AG08395 (cell line): ENCODE results near the gene C14orf132.

Experiments
- DNase-seq: peaks from one replicate; pipeline ENCODE4 v3.0.0; 2012; ENCODE audit warnings: mixed read lengths, low spot score

The C14orf132 gene

GRCh38 chr14:96098309-96098998, 59.3 kb downstream of the C14orf132 start:
- DNase-seq = peak; percentile 76

DNA sequence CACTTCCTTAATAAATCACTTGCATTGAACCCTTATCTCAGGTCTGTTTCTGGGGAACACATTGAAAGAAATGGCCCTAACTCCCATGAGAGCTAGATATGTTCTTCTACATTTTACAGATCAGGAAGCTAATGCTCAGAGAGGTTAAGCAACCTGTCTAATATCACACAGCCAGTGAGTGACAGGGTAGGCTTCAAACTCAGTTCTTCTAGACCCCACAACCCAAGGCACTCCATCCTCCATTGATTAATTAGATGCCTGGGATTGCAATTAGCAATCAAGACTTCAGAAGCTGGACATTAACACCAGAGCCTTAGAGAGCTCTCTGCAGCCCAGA, 59.8 kb downstream of the C14orf132 start:
- no peak for DNase-seq

DNA sequence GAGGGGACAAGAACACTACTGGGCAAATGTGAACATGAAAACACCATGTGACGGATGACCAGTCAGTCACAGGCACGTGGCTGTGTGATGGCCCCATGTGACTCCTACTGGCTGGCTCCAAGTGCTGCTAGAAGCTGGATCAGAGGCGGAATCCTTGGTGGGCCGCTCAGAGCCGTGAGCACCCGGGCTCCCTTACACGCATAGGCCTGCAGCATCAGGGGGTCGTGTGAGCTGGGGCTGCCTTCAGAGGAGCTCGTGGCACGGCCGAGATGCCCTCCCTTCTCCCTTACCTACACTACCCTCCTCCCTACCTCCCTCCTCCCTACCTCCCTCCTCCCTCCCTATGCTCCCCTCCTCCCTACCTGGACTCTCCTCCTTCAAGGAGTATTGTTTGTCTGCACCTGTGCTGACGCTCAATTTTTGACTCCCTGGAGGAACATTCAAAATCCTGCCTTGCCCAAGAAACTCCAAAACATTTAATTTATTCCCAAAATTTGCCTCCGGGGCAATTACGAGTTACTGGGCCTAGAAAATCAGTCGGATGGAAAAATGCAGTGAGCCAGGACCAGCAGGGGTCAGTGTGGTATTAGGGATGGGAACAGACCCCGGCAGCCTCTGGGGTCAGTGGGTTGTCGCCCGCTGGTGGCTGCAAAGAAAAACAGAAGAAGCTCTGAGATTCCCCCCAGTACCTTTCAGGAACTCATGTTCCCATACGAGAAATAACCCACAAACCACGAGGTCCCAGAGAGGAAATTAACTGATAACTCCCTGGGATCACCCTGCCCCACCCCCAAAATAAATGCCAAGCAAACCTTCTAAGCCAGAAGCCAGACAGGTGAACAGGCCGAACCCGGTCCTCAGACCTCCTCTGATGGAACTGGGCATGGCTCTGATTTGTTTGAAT, 61.3 kb downstream of the C14orf132 start:
- DNase-seq = peak; percentile 81

DNA sequence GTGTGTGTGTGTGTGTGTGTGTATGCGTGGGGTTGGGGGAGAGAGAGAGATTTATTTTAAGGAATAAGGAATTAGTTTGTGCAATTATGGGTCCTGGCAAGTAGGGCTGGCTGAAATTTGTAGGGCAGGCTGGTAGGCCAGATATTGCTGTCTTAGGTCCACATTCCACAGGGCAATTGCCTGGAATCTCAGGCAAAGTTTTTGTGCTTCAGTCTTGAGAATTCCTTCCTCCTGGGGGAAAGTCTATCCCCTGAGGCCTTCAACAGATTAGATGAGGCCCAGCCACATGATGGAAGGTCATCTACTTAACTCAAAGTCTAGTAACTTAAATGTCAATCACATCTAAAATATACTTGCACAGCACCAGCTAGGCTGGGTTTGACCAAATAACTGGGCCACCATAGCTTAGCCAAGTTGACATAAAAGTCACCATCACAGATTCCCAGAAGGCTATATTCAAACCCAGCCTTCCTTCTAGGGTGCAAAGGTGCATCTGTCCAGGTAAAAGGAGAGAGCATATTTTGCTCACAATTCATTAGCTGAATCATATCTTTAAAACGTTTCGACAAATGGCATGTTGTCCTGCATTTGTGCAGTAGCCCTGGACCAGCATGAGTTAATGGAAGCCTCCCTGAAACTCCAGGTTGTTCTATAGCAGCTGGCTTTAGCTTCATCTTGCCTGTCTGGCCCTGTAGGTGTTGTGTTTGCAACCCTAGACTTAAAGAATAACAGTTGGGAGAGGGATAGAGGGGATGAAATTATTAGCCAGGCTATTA, 63.1 kb downstream of the C14orf132 start:
- no peak for DNase-seq

GRCh38 chr14:96103075-96103474, 63.9 kb downstream of the C14orf132 start:
- no peak for DNase-seq

- DNase-seq = no peak
Measured at GRCh38 chr14:96103560-96104460, 64.6 kb downstream of the C14orf132 start.

DNA sequence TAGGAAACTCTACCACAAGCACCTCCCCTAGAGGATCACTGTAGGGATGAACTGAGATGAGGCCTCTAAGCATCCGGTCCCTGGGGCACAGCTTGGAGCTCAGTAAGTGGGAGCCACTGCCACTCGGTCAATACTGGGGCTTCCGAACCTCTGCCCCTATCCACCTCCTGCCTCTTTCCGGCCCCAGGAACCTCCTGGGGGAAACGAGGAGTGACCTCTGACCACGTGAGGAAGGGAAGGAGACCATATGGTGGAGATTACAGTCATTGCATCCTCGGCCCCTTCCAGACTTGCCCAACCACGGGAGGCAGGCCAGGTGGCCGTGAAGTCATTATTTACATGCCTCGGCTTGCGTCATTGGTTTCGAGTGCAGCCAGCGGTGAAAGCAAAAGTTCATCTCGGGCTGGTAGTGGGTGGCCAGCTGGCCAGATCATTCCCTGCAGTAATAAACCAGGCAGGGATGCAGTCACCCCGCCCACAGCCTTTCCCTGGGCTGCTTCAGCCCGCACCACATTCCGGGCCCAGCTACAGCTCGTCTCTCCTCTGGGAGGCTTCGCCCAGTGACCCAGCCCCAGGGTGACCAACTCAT, 65.4 kb downstream of the C14orf132 start:
- DNase-seq = peak; percentile 98

DNA sequence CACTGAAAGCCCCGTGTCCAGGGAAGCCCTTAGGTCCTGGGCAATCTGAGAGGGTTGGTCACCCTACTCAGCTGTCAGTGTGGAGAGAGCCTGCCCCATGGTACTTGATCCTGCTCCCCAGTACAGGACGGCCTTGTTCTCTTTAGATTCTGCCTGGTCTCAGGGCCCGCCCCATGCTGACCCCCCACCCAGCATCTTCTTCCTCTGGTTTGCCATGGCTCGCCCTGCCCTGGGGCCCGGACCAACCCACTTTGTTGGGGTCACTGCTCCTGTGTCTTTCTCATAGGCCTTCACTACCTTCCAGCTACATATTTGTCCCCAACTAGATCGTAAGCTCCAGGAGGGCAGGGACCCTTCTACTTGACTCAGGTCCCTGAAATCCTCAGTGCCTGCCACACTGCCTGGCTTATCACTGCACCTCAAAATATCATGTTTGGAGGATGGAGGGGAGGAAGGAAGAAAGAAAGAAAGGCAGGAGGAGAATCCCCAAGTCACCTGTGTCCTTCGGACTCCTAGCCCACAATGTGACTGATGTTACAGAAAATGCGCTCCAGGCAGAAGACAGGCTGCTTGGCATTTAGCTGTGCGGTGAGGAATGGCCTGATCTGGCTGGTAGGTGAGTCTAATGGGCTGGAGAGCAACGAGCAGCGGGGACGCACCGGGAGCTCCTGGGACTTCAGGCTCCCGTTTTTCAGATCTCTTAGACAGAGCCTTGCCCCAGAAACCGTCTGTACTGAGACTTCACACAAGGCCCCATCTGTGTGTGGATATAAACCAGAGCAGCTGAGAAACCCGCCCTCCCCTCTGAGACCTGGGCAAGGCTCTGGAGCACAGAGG, 66.1 kb downstream of the C14orf132 start:
- no peak for DNase-seq

- no peak for DNase-seq
Measured at GRCh38 chr14:96105926-96106441, 66.8 kb downstream of the C14orf132 start.

DNA sequence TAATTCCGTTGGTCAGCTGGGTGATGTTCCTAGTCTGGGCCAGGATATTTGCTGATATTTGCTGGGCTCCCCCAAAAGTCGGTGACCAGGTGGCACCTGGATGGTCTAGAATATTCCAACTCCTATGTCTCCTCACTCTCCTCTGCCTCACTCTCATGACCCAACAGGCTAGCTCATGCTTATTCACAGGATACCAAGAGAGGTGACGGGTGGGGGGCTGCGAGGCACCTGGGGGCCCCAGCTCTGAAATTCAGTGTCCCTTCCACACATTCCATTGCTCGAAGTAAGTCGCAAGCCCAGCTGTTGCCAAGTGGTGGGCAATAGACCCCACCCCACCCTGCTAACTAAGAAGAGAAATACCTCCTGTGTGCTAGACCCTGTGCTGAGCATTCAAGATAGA, 67.7 kb downstream of the C14orf132 start:
- no peak for DNase-seq

- DNase-seq = no peak
Measured at GRCh38 chr14:96108061-96108795, 69.1 kb downstream of the C14orf132 start.

DNA sequence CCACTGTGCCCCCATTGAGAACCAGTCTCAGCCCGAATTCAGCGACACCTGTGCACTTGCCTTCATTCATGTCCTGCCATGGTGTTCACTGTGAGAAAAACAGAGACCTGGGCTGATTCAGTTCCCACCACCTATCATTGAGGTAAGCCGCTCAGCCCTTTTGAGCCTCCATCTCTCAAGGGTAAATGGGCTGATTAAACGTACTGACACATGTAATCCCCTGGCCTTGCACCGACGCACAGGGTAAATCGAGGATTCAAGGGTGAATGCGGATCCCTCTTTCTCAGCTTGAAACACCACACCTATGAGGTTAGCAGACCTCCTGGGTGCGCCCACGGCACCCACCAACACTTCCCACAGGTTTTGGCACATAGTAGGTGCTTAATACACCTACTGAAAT, 69.7 kb downstream of the C14orf132 start:
- no peak for DNase-seq

DNA sequence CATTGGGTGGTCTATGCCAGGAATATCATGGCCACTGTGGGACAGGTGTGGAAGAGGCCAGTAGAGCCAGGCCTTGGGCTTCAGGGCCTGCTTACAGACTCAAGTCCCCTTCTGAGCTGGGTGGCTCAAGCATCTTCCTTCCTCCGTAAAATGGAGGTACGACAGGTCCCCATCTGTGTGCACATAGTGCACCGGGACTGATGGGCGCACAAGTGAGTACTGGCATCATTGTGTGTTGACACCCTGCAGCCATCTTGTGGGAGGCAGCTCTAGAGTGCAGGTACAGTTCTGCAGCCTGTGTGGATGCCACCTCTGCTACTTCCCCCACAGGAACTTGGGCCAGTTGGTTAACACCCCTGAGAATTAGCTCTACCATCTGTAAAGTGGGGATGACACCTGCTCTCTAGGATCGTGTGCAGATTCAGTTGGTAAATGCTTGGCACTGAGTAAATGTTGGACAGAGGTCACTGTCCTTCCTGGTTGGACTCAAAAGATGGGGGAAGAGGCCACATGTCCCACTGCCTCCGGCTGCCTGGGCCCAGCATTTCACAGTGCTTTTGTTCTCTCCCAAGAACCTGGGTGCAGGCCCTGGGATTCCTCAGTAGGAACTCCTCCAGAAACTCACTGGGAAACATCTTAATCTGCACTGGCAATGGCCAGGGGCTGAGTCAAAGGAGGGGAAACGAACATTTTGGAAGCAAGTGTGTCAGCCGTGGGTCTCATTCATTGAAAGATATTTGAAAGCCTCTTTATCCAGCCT, 70.6 kb downstream of the C14orf132 start:
- no peak for DNase-seq

GRCh38 chr14:96112032-96112431, 72.9 kb downstream of the C14orf132 start:
- DNase-seq = no peak

DNA sequence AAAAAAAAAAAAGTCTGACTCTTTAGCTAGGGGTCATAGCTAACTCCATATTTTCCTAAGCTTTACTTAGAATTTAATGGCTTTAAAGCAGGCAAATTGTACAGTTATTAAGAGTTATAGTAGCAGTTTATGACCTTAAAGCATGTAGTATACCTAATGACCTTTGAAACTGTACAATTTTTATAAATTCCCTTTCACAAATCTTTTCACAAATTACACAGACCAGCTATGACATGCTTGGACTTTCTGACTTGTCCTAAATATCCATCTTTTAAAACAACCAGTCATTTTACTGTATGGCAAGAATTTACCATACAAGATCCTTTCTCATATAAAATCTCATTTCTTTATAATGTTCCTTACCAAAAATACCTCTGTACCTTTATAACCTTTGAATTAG, 74.8 kb downstream of the C14orf132 start:
- no peak for DNase-seq

GRCh38 chr14:96117101-96117897, 78.1 kb downstream of the C14orf132 start:
- no peak for DNase-seq

DNA sequence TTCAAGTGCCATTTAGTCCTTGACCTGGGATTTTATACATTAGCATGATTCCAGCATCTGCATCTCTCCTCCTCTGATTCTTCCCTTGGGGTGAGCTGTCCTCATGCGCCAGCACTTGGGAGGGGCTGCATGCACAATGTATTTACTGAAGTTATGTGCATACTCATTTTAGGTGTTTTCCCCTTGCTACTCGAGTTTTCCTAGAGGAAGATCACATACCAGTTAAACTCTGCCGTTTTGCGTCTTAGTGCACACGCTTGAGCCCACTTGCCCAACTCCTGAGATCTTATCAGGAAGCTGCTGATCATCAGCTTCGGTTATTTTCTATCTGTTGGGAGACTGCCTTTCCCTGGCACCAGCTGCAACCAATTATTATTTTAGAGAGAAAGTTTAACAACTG, 78.8 kb downstream of the C14orf132 start:
- DNase-seq = no peak

DNA sequence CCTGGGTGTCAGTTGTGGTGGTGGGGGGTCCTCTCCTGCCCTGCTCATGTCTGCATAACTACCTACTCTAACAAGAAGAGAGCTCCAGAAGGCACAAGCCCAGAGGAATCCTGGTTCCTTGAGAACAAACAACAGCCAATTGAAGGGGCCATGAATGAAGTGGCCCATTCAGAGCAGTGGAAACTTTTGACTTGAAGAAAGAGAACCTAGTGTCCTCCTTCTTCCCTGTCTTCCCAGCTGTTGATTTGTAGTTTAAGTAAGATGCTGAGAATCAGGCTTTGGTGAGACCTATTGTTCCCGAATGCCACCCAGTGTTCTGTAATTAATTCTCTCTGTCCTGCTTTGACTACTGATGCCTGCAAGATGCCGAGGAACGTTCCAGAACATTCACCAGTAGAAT, 79.2 kb downstream of the C14orf132 start:
- no peak for DNase-seq
